ENCODE measurements around the gene DRD2. TPM values are rescaled to one million over a fixed set of nuclear protein-coding genes. Genes with fewer than 3 reads are reported as not detected.

Gene DRD2
- total RNA-seq, 1 donor from 2014 or later: not detected

- intact Hi-C loops (cut with micrococcal nuclease): no loop called here
Observed at GRCh38 chr11:113405724-113406478, 69.3 kb downstream of the DRD2 start.

- intact Hi-C loops (cut with micrococcal nuclease): no loop called here
Observed at GRCh38 chr11:113404859-113405430, 70.3 kb downstream of the DRD2 start.

GRCh38 chr11:113401718-113402117, 73.5 kb downstream of the DRD2 start:
- intact Hi-C loops (cut with micrococcal nuclease): no loop called here

GRCh38 chr11:113400631-113401230, 74.5 kb downstream of the DRD2 start:
- intact Hi-C loops (cut with micrococcal nuclease): no loop called here

DNA sequence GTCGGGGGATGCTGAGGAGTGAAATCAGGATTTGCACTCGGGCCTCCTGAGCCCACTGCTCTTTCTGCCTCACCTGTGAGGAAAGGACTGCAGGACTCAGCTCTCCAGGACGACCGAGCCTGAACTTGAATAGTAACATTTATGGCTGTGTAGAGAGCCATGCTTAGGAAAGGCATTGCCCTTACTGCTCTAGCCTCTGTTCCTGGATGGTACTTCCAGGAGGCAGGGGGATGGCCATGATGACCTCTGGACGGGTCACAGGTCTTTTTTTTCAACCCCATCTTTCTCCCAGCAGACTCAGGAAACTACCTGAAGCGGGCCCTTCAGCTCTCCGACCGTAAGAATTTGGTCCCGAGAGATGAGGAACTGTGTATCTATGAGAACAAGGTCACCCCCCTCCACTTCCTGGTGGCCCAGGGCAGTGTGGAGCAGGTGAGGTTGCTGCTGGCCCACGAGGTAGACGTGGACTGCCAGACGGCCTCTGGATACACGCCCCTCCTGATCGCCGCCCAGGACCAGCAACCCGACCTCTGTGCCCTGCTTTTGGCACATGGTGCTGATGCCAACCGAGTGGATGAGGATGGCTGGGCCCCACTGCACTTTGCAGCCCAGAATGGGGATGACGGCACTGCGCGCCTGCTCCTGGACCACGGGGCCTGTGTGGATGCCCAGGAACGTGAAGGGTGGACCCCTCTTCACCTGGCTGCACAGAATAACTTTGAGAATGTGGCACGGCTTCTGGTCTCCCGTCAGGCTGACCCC, 76.3 kb downstream of the DRD2 start:
- intact Hi-C loops (cut with micrococcal nuclease): no loop called here

- intact Hi-C loops (cut with micrococcal nuclease): no loop called here
Observed at GRCh38 chr11:113397821-113398220, 77.4 kb downstream of the DRD2 start.

- intact Hi-C loops (cut with micrococcal nuclease): no loop called here
Observed at GRCh38 chr11:113397212-113397611, 78.0 kb downstream of the DRD2 start.

- intact Hi-C loops (cut with micrococcal nuclease): no loop called here
Observed at GRCh38 chr11:113396690-113397089, 78.5 kb downstream of the DRD2 start.

DNA sequence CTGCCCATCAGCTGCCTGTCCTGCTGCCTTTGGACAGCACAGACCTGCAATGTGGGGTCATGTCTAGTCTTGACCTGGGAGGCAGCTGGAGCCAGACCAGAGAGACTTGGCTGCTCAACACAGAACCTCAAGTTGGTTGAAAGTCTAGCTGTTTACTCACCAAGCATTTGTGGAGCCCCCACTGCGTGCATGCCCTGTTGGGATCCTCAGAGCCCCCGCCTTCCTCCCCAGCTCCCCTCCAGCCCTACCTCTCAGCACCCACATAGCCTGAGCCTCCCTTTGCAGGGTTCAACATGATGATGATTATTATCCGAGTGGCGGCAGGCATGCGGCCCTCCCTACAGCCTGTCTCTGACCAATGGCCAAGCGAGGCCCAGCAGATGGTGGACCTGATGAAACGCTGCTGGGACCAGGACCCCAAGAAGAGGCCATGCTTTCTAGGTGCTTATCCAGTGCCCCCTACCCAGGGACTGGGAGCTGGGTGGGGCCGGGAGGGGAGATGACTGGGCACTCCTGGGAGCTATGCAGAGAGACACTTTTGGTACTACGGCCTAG, 79.3 kb downstream of the DRD2 start:
- intact Hi-C loops (cut with micrococcal nuclease): no loop called here

- intact Hi-C loops (cut with micrococcal nuclease): no loop called here
Observed at GRCh38 chr11:113394919-113395318, 80.3 kb downstream of the DRD2 start.

GRCh38 chr11:113393501-113393985, 81.7 kb downstream of the DRD2 start:
- intact Hi-C loops (cut with micrococcal nuclease): no loop called here

DNA sequence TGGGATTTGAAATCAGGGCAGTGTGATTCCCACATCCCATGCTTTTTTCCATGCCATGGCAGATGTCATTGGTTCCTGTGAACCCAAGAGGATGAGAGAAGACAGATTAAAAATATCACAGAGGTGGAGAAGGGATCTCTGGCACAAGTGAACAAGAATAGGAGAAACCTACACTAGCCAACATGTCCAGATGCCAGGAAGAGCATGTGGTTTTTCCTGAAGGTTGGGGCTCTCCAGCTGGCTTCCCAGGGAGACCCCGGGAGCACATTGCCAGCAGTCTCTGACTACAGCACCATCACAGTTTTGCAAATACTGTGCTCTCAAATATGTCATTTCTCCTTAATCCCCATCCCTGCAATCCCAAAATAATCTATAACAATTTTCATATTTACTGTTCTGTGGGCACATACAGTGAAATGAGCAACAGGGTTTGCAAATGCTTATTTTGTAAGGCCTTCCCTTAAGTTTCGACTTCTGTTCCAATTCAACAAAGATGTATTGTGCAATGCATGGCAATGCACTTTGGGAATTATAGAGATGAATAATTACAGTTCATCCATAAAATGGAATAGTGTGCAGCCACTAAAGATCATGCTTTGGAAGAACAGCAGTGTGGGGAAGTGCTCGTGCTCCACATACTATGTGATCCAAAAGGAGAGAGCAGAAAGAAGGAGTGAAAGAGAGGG, 82.8 kb downstream of the DRD2 start:
- intact Hi-C loops (cut with micrococcal nuclease): no loop called here

GRCh38 chr11:113389272-113389671, 85.9 kb downstream of the DRD2 start:
- intact Hi-C loops (cut with micrococcal nuclease): no loop called here

DNA sequence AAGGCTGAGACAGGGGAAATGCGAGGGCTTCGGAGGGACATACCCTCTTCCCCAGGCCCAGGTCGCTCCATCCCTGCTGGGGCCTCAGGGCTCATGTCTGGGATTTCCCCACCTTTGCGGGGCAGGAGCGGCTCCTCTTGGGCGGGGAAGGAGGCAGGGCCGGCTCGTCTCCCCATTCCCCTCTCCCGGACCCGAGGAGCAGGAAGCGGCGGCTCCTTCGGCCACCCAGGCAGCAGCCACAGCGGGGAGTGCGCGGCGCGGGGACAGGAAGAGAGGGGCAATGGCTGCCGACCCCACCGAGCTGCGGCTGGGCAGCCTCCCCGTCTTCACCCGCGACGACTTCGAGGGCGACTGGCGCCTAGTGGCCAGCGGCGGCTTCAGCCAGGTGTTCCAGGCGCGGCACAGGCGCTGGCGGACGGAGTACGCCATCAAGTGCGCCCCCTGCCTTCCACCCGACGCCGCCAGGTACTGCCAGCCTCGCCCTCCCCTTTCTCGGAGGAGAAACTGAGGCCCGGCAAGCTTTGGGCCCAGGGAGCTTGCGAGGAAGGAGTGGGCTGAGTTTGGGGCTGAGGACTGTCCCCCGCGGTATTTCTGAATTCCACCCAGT, 87.5 kb downstream of the DRD2 start, which contains the start of gene ANKK1:
TSS of gene ANKK1 (plus strand) at position 175 of the 607 bp plus-strand sequence. CDS start at position 281, 106 bp downstream.
- intact Hi-C loops (cut with micrococcal nuclease): no loop called here

DNA sequence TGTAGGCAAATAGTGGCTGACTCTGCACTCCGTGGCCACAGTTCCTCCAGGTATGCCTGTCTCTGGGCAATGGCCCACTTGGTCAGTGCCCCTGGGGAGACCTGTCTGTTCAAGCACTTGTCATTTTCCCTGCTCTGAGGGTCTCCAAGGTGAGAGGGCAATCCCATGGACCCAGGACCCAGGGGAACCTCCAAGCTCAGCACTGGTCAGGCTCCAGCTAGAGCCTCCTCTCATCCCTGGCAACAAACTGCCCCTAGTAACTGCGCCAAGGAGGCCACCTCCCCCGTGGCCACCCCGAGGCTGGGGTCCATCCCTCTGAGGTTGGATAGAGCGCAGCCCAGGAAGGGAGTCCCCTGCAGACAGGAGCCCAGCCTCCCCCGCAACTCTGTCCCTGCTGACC, 88.3 kb downstream of the DRD2 start:
- intact Hi-C loops (cut with micrococcal nuclease): no loop called here

DNA sequence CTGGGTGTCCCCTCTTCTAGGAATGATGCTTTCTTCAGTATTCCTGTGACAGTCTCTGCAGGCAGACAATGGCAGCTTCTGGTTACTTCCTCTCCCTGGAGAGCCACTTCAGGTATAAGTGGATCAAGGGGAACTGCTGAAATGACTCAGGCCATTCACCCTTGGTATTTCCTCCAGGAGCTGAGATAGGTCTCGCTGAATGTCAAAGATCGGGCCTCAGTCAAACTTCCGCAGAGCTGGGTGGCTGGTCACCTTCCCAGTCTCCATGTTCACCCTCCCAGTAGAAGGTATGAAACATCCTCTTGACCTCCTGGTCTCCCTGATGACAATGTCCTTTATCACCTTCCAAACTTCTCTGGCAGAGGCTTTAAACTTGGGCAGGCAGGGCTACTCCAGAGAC, 89.4 kb downstream of the DRD2 start:
- intact Hi-C loops (cut with micrococcal nuclease): no loop called here

- intact Hi-C loops (cut with micrococcal nuclease): no loop called here
Observed at GRCh38 chr11:113384551-113384950, 90.6 kb downstream of the DRD2 start.

DNA sequence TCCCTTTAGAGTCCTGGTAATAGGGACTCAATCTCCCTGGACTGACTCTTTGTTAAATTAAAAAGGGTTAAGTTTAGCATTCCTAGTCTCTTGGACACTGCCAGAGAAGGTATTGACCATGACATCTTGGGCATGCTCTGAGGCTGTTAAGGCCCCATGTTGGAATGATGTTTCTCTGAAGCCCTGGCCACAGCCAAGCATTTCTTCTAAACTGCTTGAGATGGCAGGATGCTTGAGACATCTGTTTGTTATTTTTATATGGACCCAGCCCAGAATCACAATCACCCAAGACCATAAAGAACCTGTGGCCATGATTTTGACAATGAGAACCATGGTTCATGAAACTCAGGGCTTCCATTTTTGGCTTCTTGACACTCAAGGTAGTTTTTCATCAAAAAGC, 93.1 kb downstream of the DRD2 start:
- intact Hi-C loops (cut with micrococcal nuclease): no loop called here

DNA sequence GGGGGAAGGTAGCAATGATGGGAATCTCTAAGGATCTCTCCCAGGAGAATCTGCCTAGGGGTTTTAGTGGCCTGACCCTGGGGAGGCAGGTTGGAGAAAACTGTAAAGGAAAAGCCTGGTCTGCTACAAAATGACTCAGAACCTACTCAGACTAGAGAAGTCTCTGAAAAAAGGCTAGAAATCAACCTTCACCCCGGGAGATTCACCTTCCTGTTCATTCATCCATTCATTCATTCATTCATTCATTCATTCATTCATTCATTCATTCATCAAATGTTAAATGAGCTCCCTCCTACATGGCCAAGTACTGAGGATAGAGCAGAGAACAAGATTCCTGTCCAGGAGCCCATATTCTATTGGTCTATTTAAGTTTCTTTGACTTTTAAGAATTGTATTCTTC, 96.5 kb downstream of the DRD2 start:
- intact Hi-C loops (cut with micrococcal nuclease): no loop called here

DNA sequence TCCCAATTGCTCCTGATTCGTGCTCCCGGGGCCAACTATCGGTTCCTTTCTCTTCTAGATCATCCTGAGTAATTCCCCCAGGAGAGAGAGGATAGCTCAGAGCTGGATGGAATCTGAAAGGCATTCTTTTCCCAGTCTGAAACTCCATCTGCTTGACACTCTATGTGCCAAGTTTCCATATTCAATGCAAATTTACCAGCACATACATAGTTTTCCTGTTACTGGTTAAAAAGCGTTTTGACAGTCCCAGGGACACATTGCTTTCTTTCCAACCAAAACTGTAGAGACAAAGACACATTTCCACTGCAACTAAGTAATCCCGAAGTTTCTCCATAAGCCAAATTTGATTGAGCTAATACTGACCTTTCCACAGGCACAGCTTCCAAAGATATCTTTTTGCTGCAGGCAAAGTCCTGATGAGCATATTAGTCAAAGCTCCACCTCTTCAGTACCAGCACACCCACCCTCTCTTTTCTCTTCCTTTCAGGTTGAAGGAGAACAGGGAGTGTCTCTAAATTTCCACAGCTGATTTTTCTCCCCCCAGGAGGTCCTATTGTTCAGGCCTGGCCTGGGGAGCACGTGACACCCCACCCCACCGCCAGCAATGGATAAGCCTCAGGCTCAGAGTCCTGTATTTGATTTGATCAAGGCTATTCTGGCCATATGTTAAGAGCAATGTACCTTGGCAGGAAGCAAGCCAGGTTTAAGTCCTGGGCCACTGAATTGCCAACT, 97.4 kb downstream of the DRD2 start:
- intact Hi-C loops (cut with micrococcal nuclease): no loop called here

All from T-helper 2 cell treated with Interferon-gamma antibody and Interleukin-4, amounts not matched to agents 100 ng/mL and 5 ng/mL, for 36 hours (primary cell).